Fibroblast of lung (primary cell): Measurements from ENCODE around the gene RRP12.

Experiments used
- CTCF ChIP-seq, 2 donors: IDR thresholded peaks in 1 of 2; conservative IDR thresholded peaks in 1 of 2; 1 replicate in 1 of 2; 2 replicates in 1 of 2; pipeline ENCODE4 v1.5.1; 2011 to 2012; ENCODE audit warnings: low read length in 2 of 2, control low read depth in 1 of 2, inconsistent platforms in 1 of 2, low read depth in 1 of 2, mild to moderate bottlenecking in 1 of 2
- EZH2 ChIP-seq: IDR thresholded peaks from 2 replicates; pipeline ENCODE4 v1.5.1; 2012; ENCODE audit warnings: low read length, control low read depth, mild to moderate bottlenecking; ENCODE audit errors: missing control alignments

- TF ChIP-seq CTCF (conservative IDR thresholded peaks at IDR 0.05 in 1 of 2, IDR thresholded peaks at IDR 0.05 in 1 of 2; ENCODE audit: low read depth in 1 of 2, low read length in 2 of 2) (no peak), EZH2 (no peak)
These were observed 40.2 kb downstream of the RRP12 start for GRCh38 chr10:97360705-97361536.
